ENCODE measurements around the gene ATF7IP2.

DNA sequence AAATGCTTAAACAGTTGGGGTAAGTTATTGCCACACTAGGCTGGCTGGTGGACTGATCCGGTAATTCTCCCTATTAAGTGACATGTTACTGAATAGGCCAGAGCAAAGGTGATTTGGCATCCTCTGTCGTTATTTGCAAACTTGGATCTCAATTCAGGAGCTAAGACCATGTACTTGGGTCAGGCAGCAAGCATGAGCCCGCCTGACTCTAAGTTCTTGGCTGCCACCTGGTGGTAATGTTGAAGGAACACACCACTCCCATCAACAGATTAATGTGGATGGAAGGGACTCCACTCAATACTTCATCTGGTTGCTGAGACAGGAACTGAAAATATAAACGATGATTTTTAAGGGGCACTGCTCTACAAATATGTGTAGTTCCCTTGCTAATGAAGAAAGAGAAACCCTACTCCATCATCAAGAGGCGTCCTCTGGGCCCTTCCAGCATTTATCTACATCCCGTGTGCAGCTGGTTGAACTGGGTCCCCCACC is 123.7 kb downstream of the ATF7IP2 start:
- TF ChIP-seq EZH2 (IDR thresholded peaks at IDR 0.05; ENCODE audit: insufficient read depth, poor library complexity, severe bottlenecking) = no peak
- TF ChIP-seq EZH2phosphoT487 (IDR thresholded peaks at IDR 0.05; ENCODE audit: insufficient read depth, low read depth) = no peak

All from GM23248 (cell line).